ENCODE results near the gene SUMO2.
"Not testable (repeated sequence)": the region's sequence is repeated elsewhere in the genome, so short reads cannot be mapped to it uniquely, and the experiment has no call there.

SUMO2 gene

GRCh38 chr17:75181608-75182318 is 996 bp downstream of the SUMO2 start:
- DNase-seq (ENCODE audit: low read depth) = peak; percentile 43

DNA sequence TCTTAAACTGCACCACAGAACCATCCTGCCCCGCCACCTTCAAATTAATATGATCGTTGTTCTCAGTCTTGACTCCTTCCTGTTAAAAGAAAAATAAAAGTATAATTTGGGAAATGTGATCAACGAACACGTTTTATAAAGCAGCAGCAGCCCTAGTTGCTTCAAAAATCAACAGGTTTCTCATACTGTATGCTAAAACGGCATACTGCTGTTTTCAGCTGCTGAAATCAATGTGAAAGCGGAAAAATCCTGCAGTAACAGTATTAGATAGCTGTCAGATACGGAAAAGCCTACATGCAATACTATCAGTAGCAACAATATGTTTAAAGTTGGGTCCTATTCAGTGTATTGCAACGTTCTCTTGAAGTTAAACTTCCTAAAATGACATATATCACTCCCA is 1.6 kb downstream of the SUMO2 start:
- DNase-seq (ENCODE audit: low read depth) = no peak

DNA sequence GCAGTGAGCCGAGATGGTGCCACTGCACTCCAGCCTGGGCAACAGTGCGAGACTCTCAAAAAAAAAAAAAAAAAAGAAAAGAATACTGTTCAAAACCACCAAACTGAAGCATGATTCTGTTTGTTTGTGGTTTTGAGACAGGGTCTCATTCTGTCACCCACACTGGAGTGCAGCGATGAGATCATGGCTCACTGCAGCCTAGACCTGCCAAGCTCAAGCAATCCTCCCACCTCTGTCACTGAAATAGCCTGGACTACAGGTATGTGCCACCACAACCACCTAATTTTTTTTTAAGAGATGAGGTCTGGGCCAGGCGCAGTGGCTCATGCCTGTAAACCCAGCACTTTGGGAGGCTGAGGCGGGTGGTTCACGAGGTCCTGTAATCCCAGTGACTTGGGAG is 4.3 kb downstream of the SUMO2 start:
- DNase-seq (ENCODE audit: low read depth) = no peak

- no peak for DNase-seq (ENCODE audit: low read depth)
Measured at GRCh38 chr17:75176625-75177024, 6.1 kb downstream of the SUMO2 start.

DNA sequence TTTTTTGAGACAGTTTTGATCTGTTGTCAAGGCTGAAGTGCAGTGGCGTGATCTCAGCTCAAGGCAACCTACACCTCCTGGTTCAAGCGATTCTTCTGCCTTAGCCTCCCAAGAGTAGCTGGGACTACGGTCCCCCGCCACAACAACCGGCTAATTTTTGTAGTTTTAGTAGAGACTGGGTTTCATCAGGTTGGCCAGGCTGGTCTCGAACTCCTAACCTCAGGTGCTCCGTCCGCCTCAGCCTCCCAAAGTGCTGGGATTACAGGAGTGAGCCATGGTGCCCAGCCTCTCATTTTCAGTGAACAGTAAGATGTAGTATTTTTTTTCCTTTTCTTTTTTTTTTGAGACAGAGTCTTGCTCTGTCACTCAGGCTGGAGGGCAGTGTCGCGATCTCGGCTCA is 7.8 kb downstream of the SUMO2 start:
- DNase-seq (ENCODE audit: low read depth) = no peak

DNA sequence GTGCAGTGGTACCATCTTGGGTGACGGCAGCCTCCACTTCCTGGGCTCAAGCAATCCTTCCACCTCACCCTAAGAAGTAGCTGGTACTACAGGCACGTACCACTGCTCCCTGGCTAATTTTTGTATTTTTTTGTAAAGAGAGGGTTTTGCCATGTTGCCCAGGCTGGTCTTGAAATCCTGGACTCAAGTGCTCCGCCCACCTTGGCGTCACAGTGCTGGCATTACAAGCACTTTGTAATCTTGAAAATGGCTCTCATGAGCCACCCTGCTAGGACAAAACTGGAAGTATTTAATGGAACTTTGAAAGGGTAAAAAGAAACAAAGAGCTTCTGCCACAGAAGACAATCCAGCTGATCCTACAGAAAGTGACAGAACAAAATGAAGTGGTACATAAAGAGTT is 9.2 kb downstream of the SUMO2 start:
- DNase-seq (ENCODE audit: low read depth) = no peak

GRCh38 chr17:75168998-75169397 is 13.8 kb downstream of the SUMO2 start:
- no peak for DNase-seq (ENCODE audit: low read depth)

DNA sequence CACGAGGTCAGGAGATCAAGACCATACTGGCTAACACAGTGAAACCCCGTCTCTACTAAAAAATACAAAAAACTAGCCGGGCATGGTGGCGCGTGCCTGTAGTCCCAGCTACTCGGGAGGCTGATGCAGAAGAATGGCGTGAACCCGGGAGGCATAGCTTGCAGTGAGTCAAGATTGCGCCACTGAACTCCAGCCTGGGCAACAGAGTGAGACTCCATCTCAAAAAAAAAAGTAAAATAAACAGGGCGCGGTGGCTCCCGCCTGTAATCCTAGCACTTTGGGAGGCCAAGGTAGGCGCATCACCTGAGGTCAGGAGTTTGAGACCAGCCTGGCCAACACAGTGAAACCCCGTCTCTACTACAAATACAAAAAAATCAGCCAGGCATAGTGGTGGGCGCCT is 18.2 kb downstream of the SUMO2 start:
- not testable (repeated sequence) for DNase-seq (ENCODE audit: low read depth)

DNA sequence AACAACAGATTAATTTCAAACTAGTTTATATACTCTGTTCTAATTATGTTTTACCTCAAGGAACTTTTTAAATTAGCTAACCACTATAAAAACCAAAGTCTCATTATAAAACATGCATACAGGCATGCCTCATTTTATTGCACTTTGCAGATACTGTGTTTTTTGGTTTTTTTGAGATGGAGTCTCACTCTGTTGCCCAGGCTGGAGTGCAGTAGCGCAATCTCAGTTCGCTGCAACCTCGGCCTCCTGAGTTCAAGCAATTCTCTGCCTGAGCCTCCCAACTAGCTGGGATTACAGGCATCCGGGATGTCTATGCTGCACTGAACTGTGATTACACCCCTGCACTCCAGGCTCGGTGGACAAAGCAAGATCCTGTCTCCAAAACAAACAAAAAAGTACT is 19.7 kb downstream of the SUMO2 start:
- DNase-seq (ENCODE audit: low read depth) = no peak

- no peak for DNase-seq (ENCODE audit: low read depth)
Measured at GRCh38 chr17:75160211-75160610, 22.5 kb downstream of the SUMO2 start.

DNA sequence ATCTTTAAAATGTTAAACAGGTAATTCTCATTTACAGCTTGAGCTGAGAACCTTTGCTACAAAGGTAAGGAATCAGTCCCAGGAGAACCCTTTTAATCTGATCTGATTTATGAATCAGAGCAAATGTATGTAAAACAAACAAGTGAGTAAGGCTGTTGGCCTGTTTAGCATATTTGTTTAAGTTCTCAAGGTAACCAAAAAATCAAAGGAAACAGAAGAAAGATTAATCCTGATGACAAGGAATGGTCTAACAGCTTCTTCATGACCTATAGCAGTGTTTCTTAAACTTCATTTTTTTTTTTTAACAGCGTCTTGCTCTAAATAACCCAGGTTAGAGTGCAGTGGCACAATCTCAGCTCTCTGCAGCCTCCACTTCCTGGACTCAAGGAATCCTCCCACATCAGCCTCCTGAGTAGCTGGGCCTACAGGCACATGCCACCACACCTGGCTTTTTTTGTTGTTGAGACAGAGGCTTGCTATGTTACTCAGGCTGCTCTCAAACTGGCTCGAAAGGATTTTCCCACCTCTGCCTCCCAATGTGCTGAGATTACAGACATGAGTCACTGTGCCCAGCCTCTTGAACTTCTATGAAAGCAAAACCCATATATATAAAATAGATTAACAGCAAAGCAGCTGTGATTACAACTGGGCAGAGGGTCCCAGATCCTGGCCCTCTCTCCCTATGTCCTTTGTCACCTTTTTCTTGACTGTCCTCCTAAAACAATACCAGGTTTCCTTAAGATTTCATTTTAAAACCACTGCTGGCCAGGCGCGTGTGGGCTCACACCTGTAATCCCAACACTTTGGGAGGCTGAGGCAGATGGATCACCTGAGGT is 23.3 kb downstream of the SUMO2 start:
- DNase-seq (ENCODE audit: low read depth) = no peak

DNA sequence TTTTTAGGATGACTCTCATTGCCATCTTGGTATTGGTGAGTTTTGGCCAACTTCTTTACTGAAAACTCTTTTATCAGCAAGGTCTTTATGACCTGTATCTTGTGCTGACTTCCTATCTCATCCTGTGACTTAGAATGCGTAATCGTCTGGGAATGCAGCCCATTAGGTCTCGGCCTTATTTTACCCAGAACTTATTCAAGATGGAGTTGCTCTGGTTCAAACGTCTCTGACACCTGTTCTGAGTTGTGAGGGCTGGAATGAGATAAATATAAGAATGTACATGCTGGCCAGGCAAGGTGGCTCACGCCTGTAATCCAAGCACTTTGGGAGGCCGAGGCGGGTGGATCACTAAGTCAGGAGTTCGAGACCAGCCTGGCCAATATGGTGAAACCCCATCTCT is 24.3 kb downstream of the SUMO2 start:
- DNase-seq (ENCODE audit: low read depth) = not testable (repeated sequence)

DNA sequence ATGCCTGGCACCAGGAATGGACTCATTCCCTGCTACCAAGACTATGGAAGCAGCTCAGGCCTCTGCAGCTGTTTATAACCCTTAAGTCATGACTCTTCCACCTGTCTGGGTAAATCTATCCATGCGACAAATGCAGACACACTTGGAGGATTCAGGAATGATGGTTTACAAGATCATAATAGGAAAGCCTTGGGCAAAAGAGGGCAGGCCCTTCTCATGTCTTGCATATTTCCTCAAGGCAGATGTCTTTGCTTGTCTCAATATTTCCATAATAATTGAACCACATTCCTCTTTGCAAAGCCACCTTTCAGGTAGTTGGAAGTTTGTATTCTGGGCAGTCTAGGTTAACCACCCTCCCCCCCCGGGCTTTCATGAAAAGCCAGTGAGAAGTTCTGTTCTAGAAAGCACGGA is 27.6 kb downstream of the SUMO2 start:
- DNase-seq (ENCODE audit: low read depth) = no peak

DNA sequence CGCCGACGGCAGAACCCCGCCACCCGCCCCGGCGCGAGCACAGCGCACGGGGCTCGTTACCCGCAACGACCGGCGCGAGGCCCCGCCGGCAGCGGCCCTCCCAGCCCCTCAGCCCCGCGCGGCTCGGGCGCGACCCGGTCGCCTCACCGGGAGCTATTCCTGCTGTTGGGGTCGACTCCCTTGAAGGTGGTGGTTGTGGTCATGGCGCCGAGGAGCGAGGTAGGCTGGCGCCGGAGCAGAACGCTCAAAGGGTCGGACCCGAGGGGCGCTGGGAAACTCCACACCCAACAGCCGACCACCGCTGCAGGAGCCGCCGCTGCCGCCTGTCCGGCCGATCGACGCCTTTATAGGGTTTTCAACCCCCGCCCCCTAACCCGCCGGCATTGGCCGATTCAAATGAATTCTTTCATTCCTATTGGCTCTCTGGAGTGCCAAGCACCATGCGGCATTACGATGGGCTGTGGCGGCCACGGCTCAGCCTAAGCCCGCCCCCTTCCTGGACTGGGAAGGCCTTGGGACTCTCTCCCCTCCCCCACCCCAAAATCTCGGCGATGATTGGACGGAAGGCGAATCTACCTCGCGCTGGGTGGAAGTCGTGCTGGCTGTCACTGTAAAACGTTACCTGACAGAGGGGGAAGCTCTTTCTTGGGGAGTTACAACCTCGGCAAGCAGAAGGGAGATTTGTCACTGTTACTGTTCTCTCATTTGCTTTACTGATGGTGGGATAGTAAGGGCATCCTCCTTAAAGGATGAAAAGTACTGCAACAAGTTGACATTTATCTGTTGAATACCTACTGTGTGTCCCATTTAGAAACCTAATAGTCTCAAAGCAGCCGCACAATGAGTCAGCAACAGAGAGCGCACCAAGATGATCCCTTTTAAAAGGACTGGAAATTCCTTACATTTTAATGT is 28.3 kb downstream of the SUMO2 start, which contains the start of gene JPT1:
Gene JPT1 (minus strand): TSS at position 318 of the 912 bp plus-strand sequence. CDS start 115 bp downstream, at position 203.
- peak; percentile 98 for DNase-seq (ENCODE audit: low read depth)

DNA sequence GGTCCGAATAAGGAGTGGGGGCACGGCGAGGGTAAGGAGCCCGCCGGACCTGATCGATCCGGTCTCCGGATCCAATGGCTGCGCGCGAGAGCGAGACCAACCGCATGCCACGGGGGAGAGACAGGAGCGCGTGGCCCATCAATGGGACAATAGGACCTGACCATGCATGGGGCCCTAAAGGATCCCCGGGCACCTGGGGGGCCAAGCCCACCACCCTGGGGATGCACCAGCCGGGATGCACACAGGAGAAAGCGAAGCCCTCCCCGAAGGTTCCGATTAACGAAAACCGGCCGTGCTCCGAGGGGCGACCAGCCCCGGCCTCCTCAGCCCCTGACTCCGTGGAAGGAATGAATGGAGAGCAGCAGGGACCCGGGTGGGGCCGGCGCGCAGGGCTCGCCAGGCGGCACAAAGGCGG is 29.0 kb downstream of the SUMO2 start:
- no peak for DNase-seq (ENCODE audit: low read depth)

DNA sequence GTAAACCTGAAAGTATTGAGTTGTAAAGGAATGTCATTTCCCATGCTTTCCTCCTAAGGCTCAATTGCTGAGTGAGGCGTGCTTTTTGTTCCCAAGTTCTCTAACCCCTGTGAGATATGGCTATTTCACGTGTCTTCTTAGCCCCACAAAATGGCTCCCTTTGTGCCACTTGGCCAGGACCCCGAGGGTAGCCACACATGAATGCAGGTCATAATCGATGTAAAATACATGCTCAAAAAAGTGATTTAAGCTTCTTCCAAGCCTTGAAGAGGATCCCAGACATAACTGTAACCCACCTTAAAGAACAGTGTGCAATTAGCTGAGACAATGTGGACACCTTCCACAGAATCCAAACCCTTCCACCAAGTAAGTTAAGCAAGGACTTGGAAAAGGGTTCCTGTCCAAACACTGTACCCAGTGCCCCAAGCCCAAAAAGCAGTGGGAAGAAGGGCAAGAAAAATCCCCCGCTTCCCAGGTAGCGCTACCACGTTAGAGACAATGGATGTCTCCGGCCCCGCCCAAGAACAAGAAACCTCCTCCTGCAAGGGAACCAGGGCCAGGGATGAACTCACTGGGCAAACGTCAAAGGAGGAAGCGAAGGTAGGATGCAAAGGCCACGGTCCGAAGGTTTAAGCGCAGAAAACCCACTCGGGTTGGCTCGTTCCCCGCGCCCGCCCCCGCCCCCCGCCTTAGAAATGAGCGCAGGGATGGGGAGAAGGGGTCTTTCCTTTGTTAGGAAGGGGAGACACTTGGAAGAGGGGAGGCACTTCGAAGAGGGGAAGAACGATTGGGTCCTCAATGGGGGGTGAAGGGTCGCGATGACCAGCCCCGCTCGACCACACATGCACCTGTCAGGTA is 29.6 kb downstream of the SUMO2 start:
- no peak for DNase-seq (ENCODE audit: low read depth)

DNA sequence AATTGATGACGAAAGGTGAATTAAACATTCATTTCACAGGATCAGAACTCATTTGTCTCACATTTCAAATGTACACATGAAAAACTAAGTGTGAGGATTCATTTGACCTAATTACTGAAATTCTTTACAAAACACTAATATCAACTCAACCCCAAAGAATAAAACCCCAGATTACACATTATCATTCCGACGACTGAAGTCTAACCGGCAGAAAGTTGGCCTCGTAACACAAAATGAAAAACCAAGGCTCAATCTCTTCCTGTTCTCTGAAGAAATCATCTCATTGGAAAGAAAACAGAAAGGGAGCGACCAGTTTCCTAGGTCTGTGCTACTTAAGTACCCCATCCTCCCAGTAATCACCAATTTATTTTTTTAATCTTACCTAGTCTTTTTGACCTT is 30.2 kb downstream of the SUMO2 start:
- DNase-seq (ENCODE audit: low read depth) = no peak

- DNase-seq (ENCODE audit: low read depth) = no peak
Measured at GRCh38 chr17:75151930-75152329, 30.8 kb downstream of the SUMO2 start.

DNA sequence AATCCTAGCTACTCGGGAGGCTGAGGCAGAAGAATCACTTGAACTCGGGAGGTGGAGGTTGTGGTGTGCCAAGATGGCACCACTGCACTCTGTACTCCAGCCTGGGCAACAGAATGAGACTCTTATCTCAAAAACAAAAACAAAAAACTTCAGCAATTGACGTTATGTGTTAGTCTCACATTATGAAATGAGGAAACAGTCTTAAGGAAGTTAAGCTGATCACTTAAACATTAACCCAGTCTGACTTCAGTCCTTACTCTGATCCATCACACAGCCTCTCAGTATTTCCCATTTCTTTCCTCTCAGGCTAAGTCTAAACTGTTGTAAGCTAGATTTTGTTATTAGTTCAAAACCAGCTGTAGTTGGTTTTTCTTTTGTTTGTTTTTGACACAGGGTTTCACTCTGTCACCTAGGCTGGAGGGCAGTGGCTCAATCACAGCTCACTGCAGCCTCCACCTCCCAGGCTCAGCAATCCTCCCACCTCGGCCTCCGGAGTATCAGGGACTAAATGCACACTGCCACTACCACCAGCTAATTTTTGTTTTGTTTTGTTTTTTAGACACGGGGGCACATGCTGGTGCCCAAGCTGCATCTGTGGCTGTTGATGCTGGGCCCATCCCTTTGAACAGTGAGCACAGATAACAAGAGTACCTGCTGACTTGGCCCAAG is 34.7 kb downstream of the SUMO2 start:
- DNase-seq (ENCODE audit: low read depth) = no peak

DNA sequence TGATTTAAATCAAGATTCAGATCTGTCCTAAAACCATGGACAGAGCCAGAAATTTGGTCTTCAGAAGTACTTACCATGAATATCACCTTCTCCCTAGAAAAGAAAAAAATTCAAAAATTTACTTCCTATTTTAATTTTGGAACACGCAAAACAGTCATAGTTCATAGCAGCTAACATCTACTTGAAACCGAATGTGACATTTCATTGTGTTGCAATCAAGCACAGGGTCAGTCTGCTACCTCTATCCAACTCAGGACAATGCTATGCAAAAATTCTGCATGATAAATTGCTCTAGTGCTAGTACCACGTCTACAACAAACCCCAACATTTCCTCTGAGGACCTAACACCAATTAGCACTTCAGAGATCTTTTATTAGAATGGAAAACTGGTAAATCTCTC is 36.2 kb downstream of the SUMO2 start:
- DNase-seq (ENCODE audit: low read depth) = no peak
